Measurements from ENCODE around the gene NUP88. TPM values are rescaled to one million over a fixed set of nuclear protein-coding genes. Genes with fewer than 3 reads are reported as not detected.

Gene NUP88
- 100 to 1,000 TPM in 1 of 2 donors, 10 to 100 TPM in 1; 61.4 to 124 TPM for total RNA-seq
- 10 to 100 TPM; 39.6 to 53.4 TPM for polyA plus RNA-seq

- peaks cover 2 to 26% (median 23%) of the 10 kb centered on the region in 4 donors for H3K36me3 ChIP-seq (ENCODE audit: control insufficient read depth in 4 of 4, insufficient read depth in 3 of 4, low read depth in 1 of 4, low read length in 3 of 4)
- no peaks in the 10 kb centered on the region for H3K9me3 ChIP-seq (ENCODE audit: control insufficient read depth in 4 of 4, low read length in 3 of 4)
- H3K9ac ChIP-seq (ENCODE audit: low read depth in 1 of 2, low read length in 2 of 2), result peak within 1 kb of the TSS; percentile 94 to 98
- WGBS, result under 1% methylated on average over 49 of the region's 49 CpGs
- H3K4me3 ChIP-seq (ENCODE audit: low read depth in 1 of 3, low read length in 3 of 3), result peak within 1 kb of the TSS; percentile 89 to 96 (median 90)
- H3K4me1 ChIP-seq (ENCODE audit: control insufficient read depth in 4 of 4, insufficient read depth in 4 of 4, low read length in 3 of 4), result peaks cover 5 to 32% (median 23%) of the 10 kb centered on the region in 4 donors
- H3K27me3 ChIP-seq (ENCODE audit: control insufficient read depth in 4 of 4, insufficient read depth in 4 of 4, low read length in 3 of 4), result no peaks in the 10 kb centered on the region
- TF ChIP-seq FOXA1 (IDR thresholded peaks at IDR 0.05) (no peak), RXRA (IDR thresholded peaks at IDR 0.05) (no peak), SP1 (IDR thresholded peaks at IDR 0.05) (peak; percentile 81), HNF4A (conservative IDR thresholded peaks at IDR 0.05) (no peak), YY1 (IDR thresholded peaks at IDR 0.05) (peak; percentile 99), ATF3 (IDR thresholded peaks at IDR 0.05) (no peak), REST (IDR thresholded peaks at IDR 0.05) (peak; percentile 29), GABPA (IDR thresholded peaks at IDR 0.05 in 1 of 2, conservative IDR thresholded peaks at IDR 0.05 in 1 of 2) (no peak), NR2F2 (IDR thresholded peaks at IDR 0.05) (peak; percentile 69), TAF1 (conservative IDR thresholded peaks at IDR 0.05) (no peak)
- H3K27ac ChIP-seq (ENCODE audit: low read depth in 1 of 2, low read length in 2 of 2), result peak within 1 kb of the TSS; percentile 98 to 99
- peak; percentile 93 for DNase-seq (ENCODE audit: low spot score)
Observed at GRCh38 chr17:5419356-5419958, at the start of gene NUP88. Gene NUP88 (minus strand): TSS chr17:5419662. CDS start chr17:5419650, 12 bp downstream.

GRCh38 chr17:5468075-5468473, 48.6 kb upstream of the NUP88 start:
- peak overlapping the region; percentile 72 to 77 for H3K27ac ChIP-seq (ENCODE audit: low read depth in 1 of 2, low read length in 2 of 2)
- peak overlapping the region; percentile 89 to 98 (median 93) for H3K4me3 ChIP-seq (ENCODE audit: low read depth in 1 of 3, low read length in 3 of 3)
- peak overlapping the region; percentile 8 to 49 for H3K9ac ChIP-seq (ENCODE audit: low read depth in 1 of 2, low read length in 2 of 2)
- H3K27me3 ChIP-seq (ENCODE audit: control insufficient read depth in 4 of 4, insufficient read depth in 4 of 4, low read length in 3 of 4), result no peaks in the 10 kb centered on the region
- no peak for TF ChIP-seq REST (IDR thresholded peaks at IDR 0.05)
- TF ChIP-seq CTCF (IDR thresholded peaks at IDR 0.05; ENCODE audit: low read depth, low read length, missing input control), result no peak
- no peak for TF ChIP-seq RAD21 (IDR thresholded peaks at IDR 0.05)
- TF ChIP-seq RXRA (IDR thresholded peaks at IDR 0.05), result no peak
- TF ChIP-seq JUND (IDR thresholded peaks at IDR 0.05), result no peak
- TF ChIP-seq TAF1 (conservative IDR thresholded peaks at IDR 0.05), result no peak
- no peak for TF ChIP-seq FOXA1 (IDR thresholded peaks at IDR 0.05)
- TF ChIP-seq ZBTB33 (IDR thresholded peaks at IDR 0.05), result no peak
- no peak for TF ChIP-seq ATF3 (IDR thresholded peaks at IDR 0.05)
- no peaks in the 10 kb centered on the region for H3K9me3 ChIP-seq (ENCODE audit: control insufficient read depth in 4 of 4, low read length in 3 of 4)
- under 1% methylated on average over 17 of the region's 17 CpGs for WGBS
- H3K4me1 ChIP-seq (ENCODE audit: control insufficient read depth in 4 of 4, insufficient read depth in 4 of 4, low read length in 3 of 4), result peaks cover 7 to 45% (median 41%) of the 10 kb centered on the region in 4 donors
- DNase-seq (ENCODE audit: low spot score), result no peak
- H3K36me3 ChIP-seq (ENCODE audit: control insufficient read depth in 4 of 4, insufficient read depth in 3 of 4, low read depth in 1 of 4, low read length in 3 of 4), result peaks cover 0 to 8% (median 3%) of the 10 kb centered on the region in 4 donors

Data from liver (tissue), 9 donors.